ENCODE data around the gene MMP26.

GRCh38 chr11:4664183-4664582 lies 40.4 kb upstream of the MMP26 start:
- no peak for TF ChIP-seq NR2F2 (IDR thresholded peaks at IDR 0.05)
- TF ChIP-seq GABPA (IDR thresholded peaks at IDR 0.05 in 1 of 2, conservative IDR thresholded peaks at IDR 0.05 in 1 of 2): no peak
- TF ChIP-seq ATF3 (IDR thresholded peaks at IDR 0.05): no peak
- TF ChIP-seq, protein P1, sequence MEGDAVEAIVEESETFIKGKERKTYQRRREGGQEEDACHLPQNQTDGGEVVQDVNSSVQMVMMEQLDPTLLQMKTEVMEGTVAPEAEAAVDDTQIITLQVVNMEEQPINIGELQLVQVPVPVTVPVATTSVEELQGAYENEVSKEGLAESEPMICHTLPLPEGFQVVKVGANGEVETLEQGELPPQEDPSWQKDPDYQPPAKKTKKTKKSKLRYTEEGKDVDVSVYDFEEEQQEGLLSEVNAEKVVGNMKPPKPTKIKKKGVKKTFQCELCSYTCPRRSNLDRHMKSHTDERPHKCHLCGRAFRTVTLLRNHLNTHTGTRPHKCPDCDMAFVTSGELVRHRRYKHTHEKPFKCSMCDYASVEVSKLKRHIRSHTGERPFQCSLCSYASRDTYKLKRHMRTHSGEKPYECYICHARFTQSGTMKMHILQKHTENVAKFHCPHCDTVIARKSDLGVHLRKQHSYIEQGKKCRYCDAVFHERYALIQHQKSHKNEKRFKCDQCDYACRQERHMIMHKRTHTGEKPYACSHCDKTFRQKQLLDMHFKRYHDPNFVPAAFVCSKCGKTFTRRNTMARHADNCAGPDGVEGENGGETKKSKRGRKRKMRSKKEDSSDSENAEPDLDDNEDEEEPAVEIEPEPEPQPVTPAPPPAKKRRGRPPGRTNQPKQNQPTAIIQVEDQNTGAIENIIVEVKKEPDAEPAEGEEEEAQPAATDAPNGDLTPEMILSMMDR (IDR thresholded peaks at IDR 0.05; ENCODE audit: low read depth, low read length, missing input control): no peak
- TF ChIP-seq YY1 (IDR thresholded peaks at IDR 0.05): no peak
